ENCODE data around the gene HSPA1A. TPM values are rescaled to one million over a fixed set of nuclear protein-coding genes. Genes with fewer than 3 reads are reported as not detected.

The HSPA1A gene
- total RNA-seq, 1 experiment from 2014 or later = 57.2 TPM

DNA sequence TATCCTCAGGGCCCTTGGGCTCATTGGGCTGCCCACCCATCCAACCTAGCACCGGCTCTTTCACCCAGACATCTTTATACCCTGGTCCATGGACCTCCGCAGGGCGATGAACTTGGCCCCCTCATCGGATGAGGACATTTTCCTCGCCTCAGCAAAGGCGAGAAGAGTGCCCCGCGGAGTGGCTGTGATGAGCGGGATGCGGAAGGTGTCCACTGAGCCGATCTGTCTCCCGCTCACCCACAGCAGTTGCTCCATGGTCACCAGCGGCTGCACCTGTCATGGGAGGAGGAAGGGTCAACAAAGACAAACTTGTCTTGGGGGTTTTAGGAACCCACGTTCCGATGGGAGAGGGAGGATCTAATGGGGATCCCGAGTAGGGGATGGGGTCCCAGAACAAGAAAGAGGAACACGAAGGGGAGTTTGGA is 46.6 kb downstream of the HSPA1A start:
- H3K36me3 Mint-ChIP-seq = peaks cover 20% of the 10 kb centered on the region
- ChIA-PET CTCF (interaction anchor here (1.1 to 2.0 kb wide), 6 partner anchors 27 to 172 kb away, joined by 3 to 17 read pairs (median 8); no protein-coding TSS in a partner anchor), POLR2A (interaction anchor here (1.0 to 1.9 kb wide), 3 partner anchors 27 to 34 kb away, joined by 4 to 13 read pairs (median 4); partner anchors contain the start of gene HSPA1B)
- TF ChIP-seq MYBL2 (CRISPR knock-in tag; IDR thresholded peaks at IDR 0.05) = no peak
- TF ChIP-seq ESRRA (CRISPR knock-in tag; IDR thresholded peaks at IDR 0.05; ENCODE audit: borderline replicate concordance) = no peak
- TF ChIP-seq, protein P1, sequence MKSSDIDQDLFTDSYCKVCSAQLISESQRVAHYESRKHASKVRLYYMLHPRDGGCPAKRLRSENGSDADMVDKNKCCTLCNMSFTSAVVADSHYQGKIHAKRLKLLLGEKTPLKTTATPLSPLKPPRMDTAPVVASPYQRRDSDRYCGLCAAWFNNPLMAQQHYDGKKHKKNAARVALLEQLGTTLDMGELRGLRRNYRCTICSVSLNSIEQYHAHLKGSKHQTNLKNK (CRISPR knock-in tag; IDR thresholded peaks at IDR 0.05) = no peak
- TF ChIP-seq PREB (CRISPR knock-in tag; IDR thresholded peaks at IDR 0.05; ENCODE audit: borderline replicate concordance) = no peak
- no peak for TF ChIP-seq ZNF232 (CRISPR knock-in tag; IDR thresholded peaks at IDR 0.05)
- TF ChIP-seq ZNF281 (CRISPR knock-in tag; IDR thresholded peaks at IDR 0.05) = no peak
- no peak for TF ChIP-seq ETV6 (CRISPR knock-in tag; IDR thresholded peaks at IDR 0.05)
- TF ChIP-seq, protein P2, sequence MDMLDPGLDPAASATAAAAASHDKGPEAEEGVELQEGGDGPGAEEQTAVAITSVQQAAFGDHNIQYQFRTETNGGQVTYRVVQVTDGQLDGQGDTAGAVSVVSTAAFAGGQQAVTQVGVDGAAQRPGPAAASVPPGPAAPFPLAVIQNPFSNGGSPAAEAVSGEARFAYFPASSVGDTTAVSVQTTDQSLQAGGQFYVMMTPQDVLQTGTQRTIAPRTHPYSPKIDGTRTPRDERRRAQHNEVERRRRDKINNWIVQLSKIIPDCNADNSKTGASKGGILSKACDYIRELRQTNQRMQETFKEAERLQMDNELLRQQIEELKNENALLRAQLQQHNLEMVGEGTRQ (CRISPR knock-in tag; IDR thresholded peaks at IDR 0.05) = no peak
- TF ChIP-seq, protein P3, sequence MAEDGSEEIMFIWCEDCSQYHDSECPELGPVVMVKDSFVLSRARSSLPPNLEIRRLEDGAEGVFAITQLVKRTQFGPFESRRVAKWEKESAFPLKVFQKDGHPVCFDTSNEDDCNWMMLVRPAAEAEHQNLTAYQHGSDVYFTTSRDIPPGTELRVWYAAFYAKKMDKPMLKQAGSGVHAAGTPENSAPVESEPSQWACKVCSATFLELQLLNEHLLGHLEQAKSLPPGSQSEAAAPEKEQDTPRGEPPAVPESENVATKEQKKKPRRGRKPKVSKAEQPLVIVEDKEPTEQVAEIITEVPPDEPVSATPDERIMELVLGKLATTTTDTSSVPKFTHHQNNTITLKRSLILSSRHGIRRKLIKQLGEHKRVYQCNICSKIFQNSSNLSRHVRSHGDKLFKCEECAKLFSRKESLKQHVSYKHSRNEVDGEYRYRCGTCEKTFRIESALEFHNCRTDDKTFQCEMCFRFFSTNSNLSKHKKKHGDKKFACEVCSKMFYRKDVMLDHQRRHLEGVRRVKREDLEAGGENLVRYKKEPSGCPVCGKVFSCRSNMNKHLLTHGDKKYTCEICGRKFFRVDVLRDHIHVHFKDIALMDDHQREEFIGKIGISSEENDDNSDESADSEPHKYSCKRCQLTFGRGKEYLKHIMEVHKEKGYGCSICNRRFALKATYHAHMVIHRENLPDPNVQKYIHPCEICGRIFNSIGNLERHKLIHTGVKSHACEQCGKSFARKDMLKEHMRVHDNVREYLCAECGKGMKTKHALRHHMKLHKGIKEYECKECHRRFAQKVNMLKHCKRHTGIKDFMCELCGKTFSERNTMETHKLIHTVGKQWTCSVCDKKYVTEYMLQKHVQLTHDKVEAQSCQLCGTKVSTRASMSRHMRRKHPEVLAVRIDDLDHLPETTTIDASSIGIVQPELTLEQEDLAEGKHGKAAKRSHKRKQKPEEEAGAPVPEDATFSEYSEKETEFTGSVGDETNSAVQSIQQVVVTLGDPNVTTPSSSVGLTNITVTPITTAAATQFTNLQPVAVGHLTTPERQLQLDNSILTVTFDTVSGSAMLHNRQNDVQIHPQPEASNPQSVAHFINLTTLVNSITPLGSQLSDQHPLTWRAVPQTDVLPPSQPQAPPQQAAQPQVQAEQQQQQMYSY (CRISPR knock-in tag; IDR thresholded peaks at IDR 0.05) = no peak
- TF ChIP-seq, protein P4, sequence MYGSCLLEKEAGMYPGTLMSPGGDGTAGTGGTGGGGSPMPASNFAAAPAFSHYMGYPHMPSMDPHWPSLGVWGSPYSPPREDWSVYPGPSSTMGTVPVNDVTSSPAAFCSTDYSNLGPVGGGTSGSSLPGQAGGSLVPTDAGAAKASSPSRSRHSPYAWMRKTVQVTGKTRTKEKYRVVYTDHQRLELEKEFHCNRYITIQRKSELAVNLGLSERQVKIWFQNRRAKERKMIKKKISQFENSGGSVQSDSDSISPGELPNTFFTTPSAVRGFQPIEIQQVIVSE (CRISPR knock-in tag; IDR thresholded peaks at IDR 0.05; ENCODE audit: borderline replicate concordance) = no peak
- no peak for TF ChIP-seq NFYB (CRISPR knock-in tag; conservative IDR thresholded peaks at IDR 0.05; ENCODE audit: low read depth)
- H3K27ac Mint-ChIP-seq = peak overlapping the region; percentile 56; the same call in 1 of the 2 replicates
- ATAC-seq (no peak), DNase-seq (ENCODE audit: low spot score) (no peak)
- H3K4me3 Mint-ChIP-seq = peak overlapping the region; percentile 97
- peaks cover 2% of the 10 kb centered on the region; the same call in 1 of the 2 replicates for H3K27me3 Mint-ChIP-seq (ENCODE audit: low read depth)
- H3K9me3 Mint-ChIP-seq = no peaks in the 10 kb centered on the region
- H3K4me1 Mint-ChIP-seq = peaks cover 19% of the 10 kb centered on the region

- Mint-ChIP-seq H3K4me3 (peak within 1 kb of the TSS; percentile 97), H3K27me3 (ENCODE audit: low read depth) (peaks cover 2% of the 10 kb centered on the region; the same call in 1 of the 2 replicates), H3K36me3 (peaks cover 14% of the 10 kb centered on the region), H3K4me1 (peaks cover 19% of the 10 kb centered on the region), H3K27ac (peak within 1 kb of the TSS; percentile 99), H3K9me3 (no peaks in the 10 kb centered on the region)
- ChIA-PET CTCF (interaction anchor here (0.6 to 2.3 kb wide), 25 partner anchors 16 to 1548 kb away, joined by 3 to 17 read pairs (median 4); partner anchors contain the start of genes BAG6, LSM2, LY6G5C and MSH5), POLR2A (interaction anchor here (0.5 to 1.9 kb wide), 20 partner anchors 11 to 316 kb away, joined by 3 to 13 read pairs (median 4); partner anchors contain the start of genes ATP6V1G2, BAG6, DDAH2 and EHMT2)
- ATAC-seq (peak; percentile 93), DNase-seq (ENCODE audit: low spot score) (peak; percentile 99)
- TF ChIP-seq RORB (CRISPR knock-in tag; IDR thresholded peaks at IDR 0.05) (no peak), ETV6 (CRISPR knock-in tag; IDR thresholded peaks at IDR 0.05) (peak; percentile 88), ELF4 (CRISPR knock-in tag; IDR thresholded peaks at IDR 0.05; ENCODE audit: low read depth) (no peak)
- TF ChIP-seq, protein P3 (CRISPR knock-in tag; IDR thresholded peaks at IDR 0.05) = peak; percentile 94
Observed at GRCh38 chr6:31862344-31863235, 47.2 kb downstream of the HSPA1A start, which contains the start of gene NEU1. NEU1 (minus strand) TSS chr6:31862821; CDS start chr6:31862776, 45 bp downstream.

Data from WTC11 (cell line).